IMR-90 (cell line): ENCODE results near the gene SMYD1. TPM values are rescaled to one million over a fixed set of nuclear protein-coding genes. Genes with fewer than 3 reads are reported as not detected.

ENCODE experiments used
- ATAC-seq: fragments of 200-7000 bp; cut with Tn5 transposase; 2 replicates; pipeline ENCODE4 v1.9.1; 2020; ENCODE audit warnings: low read depth, mild to moderate bottlenecking, moderate library complexity
- BruUV-seq: library from RNA; stranded (reverse); fragments of 400-500 nt; replicated peaks from 2 replicates; lab custom pipeline; 2021; lab: Mats Ljungman, UMichigan
- CTCF ChIA-PET: fragments of 300-600 bp; formaldehyde crosslinking; extraction: SDS; loops from one replicate; lab custom pipeline; 2021; ENCODE audit warnings: antibody characterized with exemption; lab: Yijun Ruan, JAX
- POLR2A ChIA-PET: fragments of 300-600 bp; sonication (Branson Sonifier 250); formaldehyde crosslinking; loops from one replicate; lab custom pipeline; 2022; ENCODE audit warnings: antibody characterized with exemption; ENCODE audit not compliant: unreplicated experiment; lab: Charles Lee
- DNase-seq: peaks from one replicate; pipeline ENCODE4 v3.0.0; 2013
- H2AFZ ChIP-seq: replicated peaks from 2 replicates; pipeline ENCODE3; 2013; ENCODE audit warnings: low read length, mild to moderate bottlenecking; ENCODE audit not compliant: poor library complexity
- H2AK5ac ChIP-seq: 2 replicates; pipeline ENCODE4 v1.6.1; 2013; ENCODE audit warnings: low read depth, low read length, inconsistent platforms
- H2AK9ac ChIP-seq: replicated peaks from 2 replicates; pipeline ENCODE3; 2013; ENCODE audit warnings: mild to moderate bottlenecking, low read depth, low read length, moderate library complexity; ENCODE audit not compliant: poor library complexity
- H2BK120ac ChIP-seq: 2 replicates; pipeline ENCODE4 v1.6.1; 2013; ENCODE audit warnings: low read depth, low read length, inconsistent platforms
- H2BK15ac ChIP-seq: 3 replicates; pipeline ENCODE4 v1.6.1; 2013; ENCODE audit warnings: low read depth, low read length, inconsistent platforms
- H2BK20ac ChIP-seq: 2 replicates; pipeline ENCODE4 v1.6.1; 2013; ENCODE audit warnings: low read depth, mild to moderate bottlenecking, inconsistent platforms, low read length, moderate library complexity
- H2BK5ac ChIP-seq: 2 replicates; pipeline ENCODE4 v1.6.1; 2013; ENCODE audit warnings: mild to moderate bottlenecking, low read depth, low read length, inconsistent platforms; ENCODE audit not compliant: poor library complexity, severe bottlenecking
- H3K14ac ChIP-seq: replicated peaks from 2 replicates; pipeline ENCODE4 v1.6.1; 2013; ENCODE audit warnings: low read depth, low read length, inconsistent platforms
- H3K18ac ChIP-seq: 2 replicates; pipeline ENCODE4 v1.6.1; 2013; ENCODE audit warnings: low read depth, low read length, control low read depth
- H3K23ac ChIP-seq: 2 replicates; pipeline ENCODE4 v1.6.1; 2013; ENCODE audit warnings: low read depth, low read length, inconsistent platforms
- H3K27ac ChIP-seq: 2 replicates; pipeline ENCODE4 v1.5.1; 2013; ENCODE audit warnings: mild to moderate bottlenecking, control low read depth, low read length; ENCODE audit not compliant: insufficient read depth
- H3K27me3 ChIP-seq: 2 replicates; pipeline ENCODE4 v1.6.1; 2013; ENCODE audit warnings: low read length; ENCODE audit not compliant: control insufficient read depth, insufficient read depth
- H3K36me3 ChIP-seq: 2 replicates; pipeline ENCODE4 v1.6.1; 2013; ENCODE audit warnings: low read length, mixed read lengths; ENCODE audit not compliant: control insufficient read depth, insufficient read depth
- H3K4ac ChIP-seq: 2 replicates; pipeline ENCODE4 v1.6.1; 2013; ENCODE audit warnings: low read depth, low read length, inconsistent platforms
- H3K4me1 ChIP-seq: 2 replicates; pipeline ENCODE4 v1.6.1; 2013; ENCODE audit warnings: low read length, mixed read lengths; ENCODE audit not compliant: control insufficient read depth, insufficient read depth
- H3K4me2 ChIP-seq: 2 replicates; pipeline ENCODE4 v1.6.1; 2013; ENCODE audit warnings: low read depth, mild to moderate bottlenecking, control low read depth, low read length, moderate library complexity
- H3K4me3 ChIP-seq: 2 replicates; pipeline ENCODE4 v1.5.1; 2013; ENCODE audit warnings: low read depth, mild to moderate bottlenecking, control low read depth, low read length, moderate library complexity; ENCODE audit not compliant: insufficient read depth
- H3K56ac ChIP-seq: 2 replicates; pipeline ENCODE4 v1.6.1; 2013; ENCODE audit warnings: low read length, inconsistent platforms; ENCODE audit not compliant: insufficient read depth; ENCODE audit errors: extremely low read depth
- H3K79me1 ChIP-seq, 2 experiments: 2 replicates each; pipeline ENCODE4 v1.6.1; 2013; ENCODE audit warnings: low read length in 2 of 2, inconsistent platforms in 1 of 2, low read depth in 1 of 2
- H3K9ac ChIP-seq: 2 replicates; pipeline ENCODE4 v1.6.1; 2013; ENCODE audit warnings: low read depth, low read length, control low read depth
- H3K9me1 ChIP-seq: 2 replicates; pipeline ENCODE4 v1.6.1; 2013; ENCODE audit warnings: low read length, inconsistent platforms; ENCODE audit not compliant: insufficient read depth
- H3K9me3 ChIP-seq: 2 replicates; pipeline ENCODE4 v1.6.1; 2013; ENCODE audit warnings: low read length; ENCODE audit not compliant: control insufficient read depth, insufficient read depth
- H4K20me1 ChIP-seq: 2 replicates; pipeline ENCODE4 v1.6.1; 2013; ENCODE audit warnings: low read length, inconsistent platforms; ENCODE audit not compliant: insufficient read depth
- H4K5ac ChIP-seq: 2 replicates; pipeline ENCODE4 v1.6.1; 2013; ENCODE audit warnings: mild to moderate bottlenecking, low read depth, low read length, control low read depth
- H4K8ac ChIP-seq, 2 experiments: 2 replicates each; pipeline ENCODE4 v1.6.1; 2013; ENCODE audit warnings: low read depth in 2 of 2, low read length in 2 of 2, control low read depth in 1 of 2, inconsistent platforms in 1 of 2
- H4K91ac ChIP-seq: 2 replicates; pipeline ENCODE4 v1.6.1; 2013; ENCODE audit warnings: low read depth, low read length, inconsistent platforms; ENCODE audit not compliant: insufficient read depth
- BHLHE40 ChIP-seq: fragments of 150-350 bp; IDR thresholded peaks from 2 replicates; pipeline ENCODE4 v1.6.1; 2016; ENCODE audit warnings: mild to moderate bottlenecking, low read depth, low read length
- FOS ChIP-seq: fragments of 150-350 bp; IDR thresholded peaks from 2 replicates; pipeline ENCODE4 v1.6.1; 2016; ENCODE audit warnings: low read depth, low read length
- MAZ ChIP-seq: IDR thresholded peaks from 2 replicates; pipeline ENCODE4 v1.6.1; 2012; ENCODE audit warnings: low read depth, mild to moderate bottlenecking, low read length, improper control_type of control experiment, moderate library complexity, borderline replicate concordance
- POLR2A ChIP-seq: IDR thresholded peaks from 2 replicates; pipeline ENCODE4 v1.6.1; 2012; ENCODE audit warnings: mild to moderate bottlenecking, low read depth, low read length
- RCOR1 ChIP-seq: IDR thresholded peaks from 2 replicates; pipeline ENCODE4 v1.6.1; 2012; ENCODE audit warnings: mild to moderate bottlenecking, low read length, improper control_type of control experiment; ENCODE audit not compliant: insufficient replicate concordance
- WGBS, 2 experiments: methylation state at CpG; one replicate each; pipeline versions ENCODE4 v1.1.5 to v1.1.7; 2013; ENCODE audit warnings: missing lambda C conversion rate in 2 of 2; ENCODE audit not compliant: insufficient read length in 1 of 2; ENCODE audit errors: extremely low coverage in 2 of 2; 5-methylcytosine and 5-hydroxymethylcytosine counted together
- dilution Hi-C: fragments of 300-500 bp; cut with HindIII; formaldehyde crosslinking; loops from one replicate; pipeline ENCODE4 v1.14.3; 2018; ENCODE audit warnings: low sequenced_read_pairs; ENCODE audit not compliant: unreplicated experiment
- in situ Hi-C: fragments of 300-500 bp; cut with MboI; formaldehyde crosslinking; loops from 3 replicates; pipeline ENCODE4 v1.14.3; 2019; ENCODE audit warnings: low sequenced_read_pairs, inconsistent platforms, mixed read lengths
- intact Hi-C: fragments of 100-400 bp; cut with micrococcal nuclease; formaldehyde crosslinking; loops from 2 replicates; pipeline ENCODE4 v1.10.0; 2022
- polyA plus RNA-seq, 3 experiments: library from polyadenylated mRNA; depleted of rRNA; stranded (reverse); fragments of >200 nt; gene quantifications; 2 replicates each; pipeline ENCODE4 v1.2.3, GENCODE V29; 2012; ENCODE audit warnings: low replicate concordance in 1 of 3
- total RNA-seq: library from RNA; depleted of rRNA; stranded (reverse); fragments of >200 nt; gene quantifications from 2 replicates; pipeline ENCODE4 v1.2.3, GENCODE V29; 2012

SMYD1 gene
- total and polyA plus RNA-seq, 2 of the 4 experiments (the other 2 are of a cell fraction): not detected

GRCh38 chr2:88125924-88126771, 58.5 kb downstream of the SMYD1 start:
- Histone ChIP-seq H3K9me1 (no peaks in the 10 kb centered on the region), H3K14ac (no peak overlapping the region), H4K5ac (no peak overlapping the region), H3K23ac (no peak overlapping the region), H3K27me3 (peaks cover 7% of the 10 kb centered on the region), H2BK5ac (no peak overlapping the region), H3K79me1 (no peaks in the 10 kb centered on the region), H3K9me3 (no peaks in the 10 kb centered on the region), H2AFZ (peak overlapping the region; percentile 11), H2AK5ac (no peak overlapping the region), H3K27ac (no peak overlapping the region), H3K4me2 (no peak overlapping the region), H4K20me1 (no peaks in the 10 kb centered on the region), H3K4ac (no peak overlapping the region), H2BK20ac (no peak overlapping the region), H2BK120ac (no peak overlapping the region), H3K56ac (no peak overlapping the region), H3K9ac (no peak overlapping the region), H3K4me1 (no peaks in the 10 kb centered on the region), H3K4me3 (no peak overlapping the region), H2BK15ac (no peak overlapping the region), H3K18ac (no peak overlapping the region), H3K36me3 (no peaks in the 10 kb centered on the region), H4K8ac (no peak overlapping the region), H2AK9ac (no peak overlapping the region), H4K91ac (no peak overlapping the region)
- TF ChIP-seq POLR2A (no peak), FOS (no peak), RCOR1 (no peak), BHLHE40 (no peak), MAZ (no peak)
- DNase-seq (no peak), ATAC-seq (no peak)
- in situ Hi-C loops (no loop called here), dilution Hi-C loops (no loop called here), intact Hi-C loops (no loop called here)
- WGBS, 2 experiments: no CpG with 5 or more reads among the region's 11 CpGs
- no TSS peak for BruUV-seq
- CTCF ChIA-PET: no interaction called here
- POLR2A ChIA-PET: no interaction called here
